ENCODE results near the gene P2RY8. TPM values are rescaled to one million over a fixed set of nuclear protein-coding genes. Genes with fewer than 3 reads are reported as not detected.

P2RY8 gene
- total RNA-seq, 2 experiments from 2014 or later, result 27.5 to 28.3 TPM

DNA sequence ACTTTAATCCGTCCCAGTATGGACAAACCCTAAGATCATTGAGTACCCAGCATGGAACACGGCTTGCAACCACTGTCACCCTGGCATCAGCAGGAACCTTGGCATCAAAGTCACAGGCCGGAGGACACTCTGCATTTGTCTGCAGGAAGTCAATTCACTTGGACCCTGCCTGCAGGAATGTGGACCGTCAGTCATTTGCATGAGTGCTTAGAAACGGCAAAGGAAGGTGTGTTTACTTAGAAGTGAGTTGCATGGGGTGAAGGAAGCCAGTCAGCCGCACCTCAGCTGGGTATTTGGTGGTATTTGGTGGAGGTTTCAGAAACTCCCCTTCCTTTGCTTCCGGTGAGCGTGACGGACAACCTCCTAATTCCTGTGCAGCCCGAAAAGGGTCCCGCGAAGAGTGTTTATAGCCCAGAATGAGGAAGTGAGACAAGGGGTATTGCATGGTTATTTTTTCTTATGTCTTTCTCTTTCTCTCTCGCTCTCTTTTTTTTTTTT is 15.5 kb downstream of the P2RY8 start:
- H3K9me3 Mint-ChIP-seq, result no peaks in the 10 kb centered on the region
- H3K27ac Mint-ChIP-seq, result peak overlapping the region; percentile 82
- intact Hi-C loops (cut with micrococcal nuclease), result no loop called here
- ATAC-seq, result peak; percentile 84
- H3K27me3 Mint-ChIP-seq, result no peaks in the 10 kb centered on the region
- H3K4me1 Mint-ChIP-seq (ENCODE audit: low read depth), result peaks cover 49% of the 10 kb centered on the region
- TF ChIP-seq, protein P1, sequence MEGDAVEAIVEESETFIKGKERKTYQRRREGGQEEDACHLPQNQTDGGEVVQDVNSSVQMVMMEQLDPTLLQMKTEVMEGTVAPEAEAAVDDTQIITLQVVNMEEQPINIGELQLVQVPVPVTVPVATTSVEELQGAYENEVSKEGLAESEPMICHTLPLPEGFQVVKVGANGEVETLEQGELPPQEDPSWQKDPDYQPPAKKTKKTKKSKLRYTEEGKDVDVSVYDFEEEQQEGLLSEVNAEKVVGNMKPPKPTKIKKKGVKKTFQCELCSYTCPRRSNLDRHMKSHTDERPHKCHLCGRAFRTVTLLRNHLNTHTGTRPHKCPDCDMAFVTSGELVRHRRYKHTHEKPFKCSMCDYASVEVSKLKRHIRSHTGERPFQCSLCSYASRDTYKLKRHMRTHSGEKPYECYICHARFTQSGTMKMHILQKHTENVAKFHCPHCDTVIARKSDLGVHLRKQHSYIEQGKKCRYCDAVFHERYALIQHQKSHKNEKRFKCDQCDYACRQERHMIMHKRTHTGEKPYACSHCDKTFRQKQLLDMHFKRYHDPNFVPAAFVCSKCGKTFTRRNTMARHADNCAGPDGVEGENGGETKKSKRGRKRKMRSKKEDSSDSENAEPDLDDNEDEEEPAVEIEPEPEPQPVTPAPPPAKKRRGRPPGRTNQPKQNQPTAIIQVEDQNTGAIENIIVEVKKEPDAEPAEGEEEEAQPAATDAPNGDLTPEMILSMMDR (IDR thresholded peaks at IDR 0.05), result no peak
- H3K36me3 Mint-ChIP-seq (ENCODE audit: low read depth), result peaks cover 18% of the 10 kb centered on the region
- DNase-seq, result peak; percentile 89
- H3K4me3 Mint-ChIP-seq, result peak overlapping the region; percentile 67
- ChIA-PET CTCF (no interaction called here), POLR2A (no interaction called here)

DNA sequence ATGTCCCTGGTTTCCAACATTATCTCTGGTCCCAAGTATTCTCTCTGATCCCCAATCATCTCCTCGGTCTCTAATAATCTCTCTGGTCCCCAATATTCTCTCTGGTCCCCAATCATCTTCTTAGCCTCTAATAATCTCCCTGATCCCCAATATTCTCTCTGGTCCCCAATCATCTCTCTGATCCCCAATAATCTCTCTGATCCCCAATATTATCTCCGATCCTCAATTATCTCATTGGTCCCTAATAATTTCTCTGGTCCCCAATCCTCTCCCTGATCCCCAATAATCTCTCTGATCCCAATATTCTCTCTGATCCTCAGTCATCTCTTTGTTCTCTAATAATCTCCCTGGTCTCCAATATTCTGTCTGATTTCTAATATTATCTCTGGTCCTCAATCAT is 16.6 kb downstream of the P2RY8 start:
- no peak for DNase-seq
- intact Hi-C loops (cut with micrococcal nuclease), result no loop called here
- ChIA-PET CTCF (no interaction called here), POLR2A (no interaction called here)
- ATAC-seq, result no peak
- no peaks in the 10 kb centered on the region for H3K27me3 Mint-ChIP-seq
- peaks cover 54% of the 10 kb centered on the region for H3K4me1 Mint-ChIP-seq (ENCODE audit: low read depth)
- H3K4me3 Mint-ChIP-seq, result no peak overlapping the region
- H3K9me3 Mint-ChIP-seq, result no peaks in the 10 kb centered on the region
- H3K27ac Mint-ChIP-seq, result peak overlapping the region; percentile 34
- H3K36me3 Mint-ChIP-seq (ENCODE audit: low read depth), result peaks cover 20% of the 10 kb centered on the region
- TF ChIP-seq, protein P1 (IDR thresholded peaks at IDR 0.05), result no peak

DNA sequence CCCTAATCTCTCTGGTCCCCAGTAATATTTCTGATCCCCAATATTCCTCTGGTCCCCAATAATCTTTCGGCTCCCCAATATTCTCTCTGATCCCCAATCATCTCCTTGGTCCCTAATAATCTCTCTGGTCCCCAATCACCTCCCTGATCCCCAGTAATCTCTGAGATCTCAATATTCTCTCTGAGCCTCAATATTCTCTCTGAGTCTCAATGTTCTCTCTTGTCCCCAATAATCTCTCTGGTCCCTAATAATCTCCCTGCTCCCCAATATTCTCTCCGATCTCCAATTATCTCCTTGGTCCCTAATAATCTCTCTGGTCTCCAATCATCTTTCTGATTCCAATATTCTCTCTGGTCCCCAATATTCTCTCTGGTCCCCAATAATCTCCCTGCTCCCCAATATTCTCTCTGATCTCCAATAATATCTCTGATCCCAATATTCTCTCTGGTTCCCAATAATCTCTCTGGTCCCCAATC is 17.9 kb downstream of the P2RY8 start:
- peak overlapping the region; percentile 34 for H3K27ac Mint-ChIP-seq
- TF ChIP-seq, protein P1 (IDR thresholded peaks at IDR 0.05), result no peak
- peaks cover 54% of the 10 kb centered on the region for H3K4me1 Mint-ChIP-seq (ENCODE audit: low read depth)
- DNase-seq (no peak), ATAC-seq (no peak)
- H3K4me3 Mint-ChIP-seq, result no peak overlapping the region
- H3K36me3 Mint-ChIP-seq (ENCODE audit: low read depth), result peaks cover 20% of the 10 kb centered on the region
- intact Hi-C loops (cut with micrococcal nuclease), result no loop called here
- ChIA-PET CTCF (no interaction called here), POLR2A (no interaction called here)
- no peaks in the 10 kb centered on the region for H3K27me3 Mint-ChIP-seq
- no peaks in the 10 kb centered on the region for H3K9me3 Mint-ChIP-seq

DNA sequence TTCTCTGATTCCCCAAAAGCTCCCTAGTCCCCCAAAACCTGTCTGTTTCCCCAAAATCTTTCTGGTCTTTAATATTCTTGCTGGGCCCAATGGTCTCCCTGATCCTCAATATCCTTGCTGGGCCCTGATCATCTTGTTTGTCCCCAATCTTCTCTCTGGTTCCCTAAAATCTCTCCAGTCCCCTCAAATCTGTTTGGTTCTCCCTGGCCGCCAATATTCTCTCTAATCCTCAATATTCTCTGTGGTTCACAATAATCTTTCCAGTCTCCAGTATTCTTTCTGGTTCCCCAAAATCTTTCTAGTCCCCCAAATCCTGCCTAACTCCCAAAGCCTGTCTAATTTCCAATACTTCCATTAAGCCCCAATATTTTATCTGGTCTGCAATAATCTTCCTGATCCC is 18.5 kb downstream of the P2RY8 start:
- Mint-ChIP-seq H3K9me3 (peaks cover 5% of the 10 kb centered on the region), H3K4me3 (no peak overlapping the region), H3K27me3 (no peaks in the 10 kb centered on the region), H3K27ac (peak overlapping the region; percentile 34), H3K4me1 (ENCODE audit: low read depth) (peaks cover 54% of the 10 kb centered on the region), H3K36me3 (ENCODE audit: low read depth) (peaks cover 26% of the 10 kb centered on the region)
- intact Hi-C loops (cut with micrococcal nuclease), result no loop called here
- ChIA-PET CTCF (no interaction called here), POLR2A (no interaction called here)
- TF ChIP-seq, protein P1 (IDR thresholded peaks at IDR 0.05), result no peak
- ATAC-seq (no peak), DNase-seq (no peak)

DNA sequence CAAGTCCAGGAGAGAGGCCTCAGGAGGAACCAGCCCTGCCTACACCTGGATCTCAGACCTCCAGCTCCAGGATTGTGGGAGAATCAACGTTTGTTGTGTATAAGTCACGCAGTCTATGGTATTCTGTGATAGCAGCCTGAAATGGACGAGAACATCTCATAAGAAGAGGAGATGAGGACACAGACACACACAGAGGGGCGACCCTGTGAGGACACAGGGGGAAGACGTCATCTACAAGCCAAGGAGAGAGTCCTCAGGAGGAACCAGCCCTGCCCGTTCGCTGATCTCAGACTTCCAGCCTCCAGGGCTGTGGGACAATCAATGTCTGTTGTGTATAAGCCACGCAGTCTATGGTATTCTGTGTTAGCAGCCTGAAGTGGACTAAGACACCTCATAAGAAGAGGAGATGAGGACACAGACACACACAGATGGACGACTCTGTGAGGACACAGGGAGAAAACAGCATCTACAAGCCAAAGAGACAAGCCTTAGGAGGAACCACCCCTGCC is 20.3 kb downstream of the P2RY8 start:
- TF ChIP-seq, protein P1 (IDR thresholded peaks at IDR 0.05), result no peak
- Mint-ChIP-seq H3K4me3 (no peak overlapping the region), H3K36me3 (ENCODE audit: low read depth) (peaks cover 39% of the 10 kb centered on the region), H3K27me3 (no peaks in the 10 kb centered on the region), H3K27ac (peak overlapping the region; percentile 72), H3K4me1 (ENCODE audit: low read depth) (peaks cover 52% of the 10 kb centered on the region), H3K9me3 (peaks cover 13% of the 10 kb centered on the region)
- ChIA-PET CTCF (no interaction called here), POLR2A (no interaction called here)
- DNase-seq (no peak), ATAC-seq (no peak)
- intact Hi-C loops (cut with micrococcal nuclease), result no loop called here

Data from activated CD8-positive, alpha-beta T cell treated with anti-CD3 and anti-CD28 coated beads for 36 hours (primary cell).